GM12892 (cell line): ENCODE measurements around the gene PCSK6.
"Not testable (repeated sequence)": the region's sequence is repeated elsewhere in the genome, so short reads cannot be mapped to it uniquely, and the experiment has no call there.

Source experiments
- POLR2A ChIP-seq: IDR thresholded peaks from 2 replicates; pipeline ENCODE4 v1.6.1; 2011; ENCODE audit warnings: low read depth, low read length, control low read depth
- POLR2AphosphoS5 ChIP-seq: IDR thresholded peaks from 2 replicates; pipeline ENCODE4 v1.6.1; 2011; ENCODE audit warnings: low read depth, low read length, control low read depth
- TAF1 ChIP-seq: IDR thresholded peaks from 2 replicates; pipeline ENCODE4 v1.6.1; 2011; ENCODE audit warnings: low read depth, mild to moderate bottlenecking, control low read depth, low read length, borderline replicate concordance

DNA sequence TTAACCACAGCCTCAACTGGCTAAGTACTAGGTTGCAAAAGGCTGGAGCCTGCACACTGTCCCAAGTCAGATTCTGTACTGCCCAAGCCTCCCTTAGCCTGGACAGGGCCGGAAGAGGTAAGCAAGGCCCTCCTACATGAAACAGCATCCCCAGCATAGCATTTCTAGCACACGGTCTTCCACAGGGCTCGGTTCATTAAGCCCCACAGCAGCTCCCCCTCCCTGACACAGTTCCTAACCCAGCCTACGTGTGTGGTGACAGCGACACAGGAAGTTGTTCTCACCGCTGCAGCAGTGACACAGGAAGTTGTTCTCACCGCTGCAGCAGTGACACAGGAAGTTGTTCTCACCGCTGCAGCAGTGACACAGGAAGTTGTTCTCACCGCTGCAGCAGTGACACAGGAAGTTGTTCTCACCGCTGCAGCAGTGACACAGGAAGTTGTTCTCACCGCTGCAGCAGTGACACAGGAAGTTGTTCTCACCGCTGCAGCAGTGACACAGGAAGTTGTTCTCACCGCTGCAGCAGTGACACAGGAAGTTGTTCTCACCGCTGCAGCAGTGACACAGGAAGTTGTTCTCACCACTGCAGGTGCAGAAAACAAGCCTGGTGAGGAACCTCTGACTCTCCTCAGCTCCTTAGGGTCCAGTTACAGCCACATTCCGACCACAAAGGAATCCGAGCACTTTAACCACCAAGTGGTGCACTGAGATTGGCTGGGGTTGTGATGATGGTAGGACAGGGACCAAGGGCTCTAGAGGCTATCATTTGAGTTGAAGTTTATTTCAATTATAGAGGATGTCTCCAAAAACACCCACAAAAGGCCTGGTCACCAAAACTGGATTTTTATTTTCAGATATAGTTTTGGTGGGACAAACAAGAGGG lies 155.4 kb downstream of the PCSK6 start:
- TF ChIP-seq POLR2A, TAF1, POLR2AphosphoS5: not testable (repeated sequence)
